Small intestine (tissue), 7 donors: ENCODE data around the gene OSBPL5. TPM values are rescaled to one million over a fixed set of nuclear protein-coding genes. Genes with fewer than 3 reads are reported as not detected.

Experiments used
- DNase-seq, 2 donors: peaks; one replicate each; pipeline versions ENCODE4 v3.0.0 to v3.0.0-alpha.2; 2013
- FAIRE-seq: peaks from 2 replicates; lab custom pipeline; 2012; peaks lifted over from hg19 to GRCh38; lab: Jason Lieb, UNC
- H3K27ac ChIP-seq, 3 donors: one replicate each; pipeline ENCODE4 v1.5.1; 2013; ENCODE audit warnings: low read length in 2 of 3, mild to moderate bottlenecking in 2 of 3, control low read depth in 1 of 3, inconsistent platforms in 1 of 3, low read depth in 1 of 3, moderate library complexity in 1 of 3
- H3K27me3 ChIP-seq, 3 donors: one replicate each; pipeline ENCODE4 v1.6.1; 2013; ENCODE audit warnings: low read length in 3 of 3, inconsistent platforms in 1 of 3; ENCODE audit not compliant: control insufficient read depth in 3 of 3, insufficient read depth in 3 of 3
- H3K36me3 ChIP-seq, 3 donors: one replicate each; pipeline ENCODE4 v1.6.1; 2013; ENCODE audit warnings: low read length in 3 of 3, inconsistent platforms in 1 of 3, low read depth in 1 of 3, mild to moderate bottlenecking in 1 of 3, moderate library complexity in 1 of 3; ENCODE audit not compliant: control insufficient read depth in 3 of 3, insufficient read depth in 2 of 3
- H3K4me1 ChIP-seq, 3 donors: one replicate each; pipeline ENCODE4 v1.6.1; 2013; ENCODE audit warnings: low read length in 2 of 3, inconsistent platforms in 1 of 3, low read depth in 1 of 3, mild to moderate bottlenecking in 1 of 3, moderate library complexity in 1 of 3; ENCODE audit not compliant: control insufficient read depth in 3 of 3, insufficient read depth in 2 of 3
- H3K4me3 ChIP-seq, 3 donors: one replicate each; pipeline ENCODE4 v1.5.1; 2013; ENCODE audit warnings: low read length in 3 of 3, control low read depth in 1 of 3, inconsistent platforms in 1 of 3, low read depth in 1 of 3, mild to moderate bottlenecking in 1 of 3, moderate library complexity in 1 of 3
- H3K9me3 ChIP-seq, 2 donors: one replicate each; pipeline ENCODE4 v1.6.1; 2013; ENCODE audit warnings: low read depth in 1 of 2, low read length in 1 of 2; ENCODE audit not compliant: control insufficient read depth in 2 of 2, insufficient read depth in 1 of 2
- WGBS, 3 donors: extraction: QIAGEN DNeasy Blood & Tissue Kit; methylation state at CpG; one replicate each; pipeline ENCODE4 v1.1.7; 2013; 5-methylcytosine and 5-hydroxymethylcytosine counted together
- polyA plus RNA-seq, 4 donors: library from polyadenylated mRNA; stranded (reverse) in 3 of 4; unstranded in 1 of 4; fragments of 200-250 nt in 3 of 4; fragments of 120-200 nt in 1 of 4; gene quantifications; one replicate each; pipeline versions ENCODE4 v1.2.1 to v1.2.3, GENCODE V29; 2013
- donor health status: healthy with polysubstance abuse.
- donor health status: control.
- donor health status: control.
- donor health status: Bipolar disorder and iron deficiency.
- donor health status: healthy.

The OSBPL5 gene
- polyA plus RNA-seq, 4 donors, result 1.6 to 16.3 (median 7.9) TPM

- Histone ChIP-seq H3K4me3 (no peak overlapping the region), H3K36me3 (peaks cover 0 to 40% (median 0%) of the 10 kb centered on the region in 3 donors), H3K9me3 (no peaks in the 10 kb centered on the region), H3K4me1 (peaks cover 0 to 4% (median 3%) of the 10 kb centered on the region in 3 donors), H3K27me3 (no peaks in the 10 kb centered on the region), H3K27ac (no peak overlapping the region)
- DNase-seq (no peak), FAIRE-seq (no peak)
- 27 to 64% (median 40%) methylated on average over 14 of the region's 14 CpGs for WGBS, 3 donors
These were observed 34.6 kb downstream of the OSBPL5 start for GRCh38 chr11:3130269-3131071.

- no peak for FAIRE-seq
- WGBS, 3 donors, result 54 to 74% (median 72%) methylated on average over 19 to 21 of the region's 21 CpGs
These were observed 35.4 kb downstream of the OSBPL5 start for GRCh38 chr11:3129591-3130268.

DNA sequence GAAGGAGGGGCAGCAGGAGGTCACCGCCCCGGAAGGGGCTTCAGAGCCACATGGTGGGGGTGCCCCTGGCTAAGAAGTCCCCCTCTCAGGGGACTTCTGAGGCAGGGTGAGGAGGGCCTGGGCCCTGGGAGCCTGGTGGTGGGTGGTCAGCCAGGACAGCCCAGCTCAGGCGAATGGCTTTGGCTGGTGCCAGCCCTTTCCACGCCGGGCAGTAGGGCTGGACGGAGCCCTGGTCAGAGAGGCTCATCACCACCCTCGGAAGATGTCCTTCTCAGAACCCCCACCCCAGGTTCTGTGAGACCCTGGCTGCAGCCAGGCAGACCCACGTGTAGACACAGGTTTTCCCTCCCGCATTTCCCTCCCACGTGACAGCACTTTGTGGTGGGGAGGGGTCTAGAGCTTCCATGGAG is 35.9 kb downstream of the OSBPL5 start:
- Histone ChIP-seq H3K36me3 (peaks cover 0 to 48% (median 0%) of the 10 kb centered on the region in 3 donors), H3K9me3 (no peaks in the 10 kb centered on the region), H3K4me3 (no peak overlapping the region), H3K27ac (no peak overlapping the region), H3K4me1 (no peaks in the 10 kb centered on the region), H3K27me3 (no peaks in the 10 kb centered on the region)
- DNase-seq, result no peak
- 67 to 87% (median 76%) methylated on average over 10 of the region's 10 CpGs for whole genome bisulfite sequencing, 3 donors
- FAIRE-seq, result no peak

More at GRCh38 chr11:3129591-3130268, 35.4 kb downstream of the OSBPL5 start:
- no peak for DNase-seq
- H3K9me3 ChIP-seq, result no peaks in the 10 kb centered on the region
- no peaks in the 10 kb centered on the region for H3K4me1 ChIP-seq
- H3K4me3 ChIP-seq, result no peak overlapping the region
- no peaks in the 10 kb centered on the region for H3K27me3 ChIP-seq
- H3K27ac ChIP-seq, result no peak overlapping the region
- H3K36me3 ChIP-seq, result peaks cover 0 to 42% (median 0%) of the 10 kb centered on the region in 3 donors

DNA sequence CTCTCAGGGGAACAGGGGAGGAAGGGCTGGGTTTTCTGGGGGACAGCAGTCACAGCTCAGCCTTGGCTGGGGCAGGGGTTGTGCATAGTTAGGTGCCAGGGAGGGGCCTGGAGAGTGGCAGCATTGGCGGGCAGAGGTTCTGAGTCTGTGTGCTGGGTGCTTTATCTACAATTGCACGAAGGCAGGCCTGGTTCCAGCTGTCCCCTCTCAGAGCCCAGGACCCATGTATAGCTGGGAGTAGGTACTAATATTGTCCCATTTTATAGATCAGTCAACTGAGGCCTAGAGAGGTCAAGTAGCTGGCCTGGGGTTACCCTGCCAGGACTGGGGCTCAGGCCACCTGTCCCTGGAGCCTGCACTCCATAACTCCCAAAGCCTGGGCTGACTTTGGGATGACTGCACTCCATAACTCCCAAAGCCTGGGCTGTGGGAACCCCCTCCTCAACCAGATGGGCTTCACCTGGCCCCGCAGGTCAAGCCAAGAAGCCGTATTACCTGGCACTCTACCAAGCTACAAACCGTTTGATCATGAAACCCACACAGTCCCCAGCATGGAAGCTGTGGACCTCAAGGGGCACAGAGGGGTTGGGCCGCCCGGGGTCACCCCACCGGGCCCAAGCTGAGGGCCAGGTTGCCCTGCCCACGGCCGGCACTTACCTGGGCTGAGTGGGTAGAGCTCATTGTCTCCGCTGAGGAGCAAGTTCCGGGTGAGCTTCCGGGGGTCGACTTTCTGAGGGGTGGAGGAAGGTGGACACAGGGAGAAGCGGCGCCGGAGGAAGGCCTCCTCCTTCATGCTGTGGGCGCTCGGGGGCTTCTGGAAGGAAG is 36.5 kb downstream of the OSBPL5 start:
- Histone ChIP-seq H3K27ac (no peak overlapping the region), H3K4me3 (no peak overlapping the region), H3K36me3 (peaks cover 0 to 54% (median 0%) of the 10 kb centered on the region in 3 donors), H3K27me3 (no peaks in the 10 kb centered on the region), H3K4me1 (no peaks in the 10 kb centered on the region), H3K9me3 (no peaks in the 10 kb centered on the region)
- FAIRE-seq (no peak), DNase-seq (no peak)
- WGBS, 3 donors, result 85 to 87% (median 87%) methylated on average over 19 of the region's 19 CpGs

GRCh38 chr11:3127706-3128355 is 37.3 kb downstream of the OSBPL5 start:
- no peak for FAIRE-seq
- DNase-seq, result no peak
- Histone ChIP-seq H3K4me3 (no peak overlapping the region), H3K27me3 (no peaks in the 10 kb centered on the region), H3K27ac (no peak overlapping the region), H3K4me1 (no peaks in the 10 kb centered on the region), H3K9me3 (no peaks in the 10 kb centered on the region), H3K36me3 (peaks cover 0 to 59% (median 0%) of the 10 kb centered on the region in 3 donors)
- WGBS, 3 donors, result 68 to 80% (median 69%) methylated on average over 16 of the region's 16 CpGs

GRCh38 chr11:3126901-3127691 is 38.0 kb downstream of the OSBPL5 start:
- no peak for FAIRE-seq
- Histone ChIP-seq H3K4me1 (no peaks in the 10 kb centered on the region), H3K27me3 (no peaks in the 10 kb centered on the region), H3K27ac (peak overlapping the region in 1 of 3 donors; percentile 29), H3K4me3 (no peak overlapping the region), H3K9me3 (no peaks in the 10 kb centered on the region), H3K36me3 (peaks cover 0 to 62% (median 0%) of the 10 kb centered on the region in 3 donors)
- 76 to 91% (median 82%) methylated on average over 24 of the region's 24 CpGs for WGBS, 3 donors
- no peak for DNase-seq

DNA sequence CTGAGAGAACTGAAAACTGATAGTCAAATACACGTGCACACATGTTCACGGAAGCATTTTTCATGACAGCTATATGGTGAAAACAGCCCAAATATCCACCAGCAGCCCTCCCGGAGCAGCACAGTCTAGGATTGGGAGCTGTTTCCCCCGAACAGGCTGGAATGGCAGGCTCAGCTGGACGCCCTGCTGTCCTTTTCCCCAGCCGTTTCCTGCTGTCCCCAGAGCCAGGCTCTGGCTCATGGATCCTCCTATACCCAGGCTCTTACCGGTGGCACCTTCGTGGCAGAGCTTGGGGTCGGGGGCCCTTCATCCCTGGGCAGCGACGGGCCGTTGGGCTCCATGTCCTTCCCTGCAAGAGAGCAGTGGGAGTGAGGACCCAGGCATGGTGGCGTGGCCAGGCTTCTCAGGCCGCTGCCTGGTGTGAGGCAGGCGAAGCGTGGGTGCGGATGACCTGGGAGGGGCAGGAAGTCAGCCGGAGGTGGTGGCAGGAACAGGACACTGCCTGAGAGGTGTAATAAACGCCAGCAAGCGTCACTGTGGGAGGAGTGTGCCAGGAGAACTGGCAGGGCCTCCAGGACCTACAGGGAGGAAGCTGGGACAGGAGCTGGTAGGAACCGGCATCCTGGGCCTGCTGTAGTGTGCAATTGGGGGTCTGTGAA is 38.8 kb downstream of the OSBPL5 start:
- H3K9me3 ChIP-seq, result no peaks in the 10 kb centered on the region
- DNase-seq, result peak in 1 of 2 donors; percentile 21
- FAIRE-seq, result no peak
- H3K4me1 ChIP-seq, result no peaks in the 10 kb centered on the region
- peaks cover 0 to 70% (median 0%) of the 10 kb centered on the region in 3 donors for H3K36me3 ChIP-seq
- 79 to 91% (median 80%) methylated on average over 21 of the region's 21 CpGs for WGBS, 3 donors
- H3K4me3 ChIP-seq, result no peak overlapping the region
- no peaks in the 10 kb centered on the region for H3K27me3 ChIP-seq
- H3K27ac ChIP-seq, result peak overlapping the region in 1 of 3 donors; percentile 29
